ENCODE data around the gene MTOR. TPM values are rescaled to one million over a fixed set of nuclear protein-coding genes. Genes with fewer than 3 reads are reported as not detected.

The MTOR gene
- total and polyA plus RNA-seq, 2 donors (not counting 3 experiments of a cell fraction or from before 2014, with no cell fraction given): 33.5 to 50.4 TPM

- Histone ChIP-seq H3K27ac (ENCODE audit: insufficient read depth, low read depth, low read length) (no peak overlapping the region), H2AFZ (ENCODE audit: low read depth, low read length) (no peak overlapping the region), H3K4me3 (replicated peaks in 1 of 3; ENCODE audit: insufficient read depth in 1 of 3, low read depth in 1 of 3, low read length in 3 of 3) (no peak overlapping the region), H3K79me2 (ENCODE audit: control insufficient read depth, insufficient read depth, low read length) (no peaks in the 10 kb centered on the region), H3K9me3 (replicated peaks; ENCODE audit: control insufficient read depth, insufficient read depth, low read length) (no peaks in the 10 kb centered on the region), H3K9ac (replicated peaks; ENCODE audit: extremely low read depth, insufficient read depth, low read length) (no peak overlapping the region), H4K20me1 (replicated peaks; ENCODE audit: control insufficient read depth, extremely low read depth, insufficient read depth, low read length) (no peaks in the 10 kb centered on the region), H3K36me3 (ENCODE audit: control insufficient read depth in 2 of 2, extremely low read depth in 1 of 2, insufficient read depth in 2 of 2, low read length in 2 of 2) (no peaks in the 10 kb centered on the region), H3K9me1 (replicated peaks; ENCODE audit: control insufficient read depth, extremely low read depth, insufficient read depth, low read length) (no peaks in the 10 kb centered on the region), H3K4me2 (ENCODE audit: insufficient read depth, low read length) (no peak overlapping the region), H3K27me3 (ENCODE audit: control insufficient read depth in 2 of 2, insufficient read depth in 2 of 2, low read length in 2 of 2) (no peaks in the 10 kb centered on the region), H3K4me1 (ENCODE audit: control insufficient read depth, extremely low read depth, insufficient read depth, low read length) (no peaks in the 10 kb centered on the region)
- intact Hi-C loops (cut with micrococcal nuclease): no loop called here
- CTCF ChIA-PET: interaction anchor here (1.2 to 1.4 kb wide), 4 partner anchors 21 to 351 kb away, joined by 3 to 4 read pairs (median 3); partner anchors contain the start of gene UBIAD1
- TF ChIP-seq MAX (IDR thresholded peaks at IDR 0.05; ENCODE audit: insufficient read depth, insufficient read length): no peak
- no peak for TF ChIP-seq EZH2 (IDR thresholded peaks at IDR 0.05; ENCODE audit: borderline replicate concordance, low read depth, low read length, severe bottlenecking)
- no peak for TF ChIP-seq GATA2 (IDR thresholded peaks at IDR 0.05; ENCODE audit: insufficient read depth, insufficient read length, low read depth, low read length)
- TF ChIP-seq CTCF (IDR thresholded peaks at IDR 0.05; ENCODE audit: extremely low read depth in 1 of 2, insufficient read depth in 1 of 2, low read depth in 1 of 2, low read length in 2 of 2): no peak
- TF ChIP-seq MYC (IDR thresholded peaks at IDR 0.05; ENCODE audit: low read depth, low read length): no peak
- dilution Hi-C loops (cut with MboI; ENCODE audit: extremely low pct_ligation_motif_present, low sequenced_read_pairs): no loop called here
- BruUV-seq (replicated peaks): no TSS peak
- DNase-seq (ENCODE audit: low read depth, low spot score) (no peak), FAIRE-seq (no peak)
- POLR2A ChIA-PET: no interaction called here
Observed at GRCh38 chr1:11294951-11295350, 32.6 kb upstream of the MTOR start.

GRCh38 chr1:11293856-11294255 is 31.5 kb upstream of the MTOR start:
- ChIA-PET POLR2A (no interaction called here), CTCF (interaction anchor here (1.1 to 1.4 kb wide), 3 partner anchors 13 to 352 kb away, joined by 3 to 4 read pairs (median 3); no protein-coding TSS in a partner anchor)
- Histone ChIP-seq H3K4me2 (ENCODE audit: insufficient read depth, low read length) (no peak overlapping the region), H3K4me3 (replicated peaks in 1 of 3; ENCODE audit: insufficient read depth in 1 of 3, low read depth in 1 of 3, low read length in 3 of 3) (no peak overlapping the region), H2AFZ (ENCODE audit: low read depth, low read length) (no peak overlapping the region), H3K36me3 (ENCODE audit: control insufficient read depth in 2 of 2, extremely low read depth in 1 of 2, insufficient read depth in 2 of 2, low read length in 2 of 2) (no peaks in the 10 kb centered on the region), H3K27ac (ENCODE audit: insufficient read depth, low read depth, low read length) (no peak overlapping the region), H3K9me3 (replicated peaks; ENCODE audit: control insufficient read depth, insufficient read depth, low read length) (no peaks in the 10 kb centered on the region), H3K4me1 (ENCODE audit: control insufficient read depth, extremely low read depth, insufficient read depth, low read length) (no peaks in the 10 kb centered on the region), H4K20me1 (replicated peaks; ENCODE audit: control insufficient read depth, extremely low read depth, insufficient read depth, low read length) (no peaks in the 10 kb centered on the region), H3K79me2 (ENCODE audit: control insufficient read depth, insufficient read depth, low read length) (no peaks in the 10 kb centered on the region), H3K27me3 (ENCODE audit: control insufficient read depth in 2 of 2, insufficient read depth in 2 of 2, low read length in 2 of 2) (no peaks in the 10 kb centered on the region), H3K9me1 (replicated peaks; ENCODE audit: control insufficient read depth, extremely low read depth, insufficient read depth, low read length) (no peaks in the 10 kb centered on the region), H3K9ac (replicated peaks; ENCODE audit: extremely low read depth, insufficient read depth, low read length) (no peak overlapping the region)
- DNase-seq (ENCODE audit: low read depth, low spot score) (no peak), FAIRE-seq (no peak)
- dilution Hi-C loops (cut with MboI; ENCODE audit: extremely low pct_ligation_motif_present, low sequenced_read_pairs) (no loop called here), intact Hi-C loops (cut with micrococcal nuclease) (no loop called here)
- BruUV-seq (replicated peaks): no TSS peak
- TF ChIP-seq EZH2 (IDR thresholded peaks at IDR 0.05; ENCODE audit: borderline replicate concordance, low read depth, low read length, severe bottlenecking): no peak
- no peak for TF ChIP-seq MAX (IDR thresholded peaks at IDR 0.05; ENCODE audit: insufficient read depth, insufficient read length)
- no peak for TF ChIP-seq POLR2A (IDR thresholded peaks at IDR 0.05; ENCODE audit: low read depth, low read length)
- no peak for TF ChIP-seq JUN (IDR thresholded peaks at IDR 0.05; ENCODE audit: borderline replicate concordance, insufficient read depth, insufficient read length, low read depth)
- TF ChIP-seq POLR2AphosphoS5 (IDR thresholded peaks at IDR 0.05; ENCODE audit: insufficient read depth, low read depth, low read length): no peak
- TF ChIP-seq FOS (IDR thresholded peaks at IDR 0.05; ENCODE audit: borderline replicate concordance, insufficient read depth, low read length): no peak
- no peak for TF ChIP-seq GATA2 (IDR thresholded peaks at IDR 0.05; ENCODE audit: insufficient read depth, insufficient read length, low read depth, low read length)
- TF ChIP-seq CTCF (IDR thresholded peaks at IDR 0.05; ENCODE audit: extremely low read depth in 1 of 2, insufficient read depth in 1 of 2, low read depth in 1 of 2, low read length in 2 of 2): no peak
- no peak for TF ChIP-seq MYC (IDR thresholded peaks at IDR 0.05; ENCODE audit: low read depth, low read length)

Data from endothelial cell of umbilical vein (primary cell).